Stimulated activated CD8-positive, alpha-beta memory T cell treated with anti-CD3 and anti-CD28 coated beads, Interleukin-15, amount 100 ng/mL, for 4 hours (primary cell): ENCODE results near the gene INTS4.
"Not testable (repeated sequence)": the region's sequence is repeated elsewhere in the genome, so short reads cannot be mapped to it uniquely, and the experiment has no call there.

Experiments
- DNase-seq, 2 donors: peaks; one replicate each; pipeline ENCODE4 v3.0.0-alpha.2; 2020; ENCODE audit warnings: low read depth in 2 of 2

Gene INTS4

GRCh38 chr11:77883775-77884174 is 110.7 kb downstream of the INTS4 start:
- no peak for DNase-seq

- no peak for DNase-seq
Measured at GRCh38 chr11:77882396-77882795, 112.1 kb downstream of the INTS4 start.

GRCh38 chr11:77879218-77879617 is 115.2 kb downstream of the INTS4 start:
- DNase-seq, result no peak

GRCh38 chr11:77878247-77878646 is 116.2 kb downstream of the INTS4 start:
- not testable (repeated sequence) for DNase-seq

GRCh38 chr11:77876045-77876444 is 118.4 kb downstream of the INTS4 start:
- DNase-seq, result no peak

GRCh38 chr11:77874206-77874605 is 120.3 kb downstream of the INTS4 start:
- no peak for DNase-seq

- no peak for DNase-seq
Measured at GRCh38 chr11:77873345-77873744, 121.1 kb downstream of the INTS4 start.

- DNase-seq, result no peak
Measured at GRCh38 chr11:77871855-77872254, 122.6 kb downstream of the INTS4 start.

- no peak for DNase-seq
Measured at GRCh38 chr11:77868744-77869143, 125.7 kb downstream of the INTS4 start.

GRCh38 chr11:77866336-77866735 is 128.1 kb downstream of the INTS4 start:
- DNase-seq, result no peak

GRCh38 chr11:77865805-77866204 is 128.7 kb downstream of the INTS4 start:
- DNase-seq, result no peak

- not testable (repeated sequence) for DNase-seq
Measured at GRCh38 chr11:77861444-77861843, 133.0 kb downstream of the INTS4 start.

GRCh38 chr11:77857906-77858457 is 136.5 kb downstream of the INTS4 start:
- not testable (repeated sequence) for DNase-seq

- DNase-seq, result no peak
Measured at GRCh38 chr11:77854838-77855237, 139.6 kb downstream of the INTS4 start.

- DNase-seq, result no peak
Measured at GRCh38 chr11:77851503-77851902, 143.0 kb downstream of the INTS4 start.

- not testable (repeated sequence) for DNase-seq
Measured at GRCh38 chr11:77843700-77844099, 150.8 kb downstream of the INTS4 start.

GRCh38 chr11:77842441-77843121 is 151.9 kb downstream of the INTS4 start:
- DNase-seq, result no peak

- no peak for DNase-seq
Measured at GRCh38 chr11:77833302-77833701, 161.2 kb downstream of the INTS4 start.

GRCh38 chr11:77828926-77829325 is 165.5 kb downstream of the INTS4 start:
- no peak for DNase-seq
